CD8-positive, alpha-beta memory T cell (primary cell): ENCODE measurements around the gene SUPT6H. TPM values are rescaled to one million over a fixed set of nuclear protein-coding genes. Genes with fewer than 3 reads are reported as not detected.

ENCODE experiments used
- CTCF ChIA-PET: fragments of 350-600 bp; sonication (Branson Sonifier 250); formaldehyde crosslinking; loops from one replicate; lab custom pipeline; 2021; ENCODE audit warnings: antibody characterized with exemption; lab: Charles Lee
- POLR2A ChIA-PET: fragments of 350-600 bp; sonication (Branson Sonifier 250); formaldehyde crosslinking; loops from one replicate; lab custom pipeline; 2021; ENCODE audit warnings: antibody characterized with exemption; lab: Charles Lee
- DNase-seq, 5 donors: peaks; one replicate each; pipeline versions ENCODE4 v3.0.0 to v3.0.0-alpha.2; 2020 to 2022; ENCODE audit warnings: mixed read lengths in 1 of 5
- H3K27ac ChIP-seq: one replicate; pipeline ENCODE4 v1.7.0; 2013; ENCODE audit warnings: low read depth, mild to moderate bottlenecking, low read length, moderate library complexity
- H3K27me3 ChIP-seq: 2 replicates; pipeline ENCODE4 v1.7.0; 2013; ENCODE audit warnings: low read length, mild to moderate bottlenecking; ENCODE audit not compliant: insufficient read depth, poor library complexity, severe bottlenecking
- H3K36me3 ChIP-seq: 2 replicates; pipeline ENCODE4 v1.7.0; 2013; ENCODE audit warnings: mild to moderate bottlenecking, low read length, moderate library complexity; ENCODE audit not compliant: insufficient read depth
- H3K4me1 ChIP-seq: 2 replicates; pipeline ENCODE4 v1.7.0; 2013; ENCODE audit warnings: mild to moderate bottlenecking, low read length, moderate library complexity; ENCODE audit not compliant: insufficient read depth
- H3K4me3 ChIP-seq: 2 replicates; pipeline ENCODE4 v1.7.0; 2013; ENCODE audit warnings: mild to moderate bottlenecking, low read length
- H3K9me3 ChIP-seq: 2 replicates; pipeline ENCODE4 v1.7.0; 2013; ENCODE audit warnings: mild to moderate bottlenecking, low read length
- H3K27ac Mint-ChIP-seq, 8 donors: one replicate each; pipeline ENCODE4 v1.8.0; 2020 to 2021; ENCODE audit warnings: mixed read lengths in 8 of 8, mild to moderate bottlenecking in 6 of 8, inconsistent platforms in 3 of 8, moderate library complexity in 3 of 8
- H3K27me3 Mint-ChIP-seq, 2 donors: one replicate each; pipeline ENCODE4 v1.8.0; 2020 to 2021; ENCODE audit warnings: mixed read lengths in 2 of 2, mild to moderate bottlenecking in 1 of 2, moderate library complexity in 1 of 2
- H3K36me3 Mint-ChIP-seq, 3 donors: one replicate each; pipeline ENCODE4 v1.8.0; 2020 to 2021; ENCODE audit warnings: mixed read lengths in 3 of 3, inconsistent platforms in 1 of 3, mild to moderate bottlenecking in 1 of 3
- H3K4me1 Mint-ChIP-seq, 3 donors: one replicate each; pipeline ENCODE4 v1.8.0; 2020 to 2021; ENCODE audit warnings: mixed read lengths in 3 of 3, inconsistent platforms in 1 of 3, mild to moderate bottlenecking in 1 of 3
- H3K4me3 Mint-ChIP-seq, 7 donors: one replicate each; pipeline ENCODE4 v1.8.0; 2020 to 2021; ENCODE audit warnings: mixed read lengths in 7 of 7, mild to moderate bottlenecking in 6 of 7, moderate library complexity in 4 of 7, inconsistent platforms in 2 of 7
- H3K9me3 Mint-ChIP-seq, 5 donors: one replicate each; pipeline ENCODE4 v1.8.0; 2020 to 2022; ENCODE audit warnings: mixed read lengths in 5 of 5, mild to moderate bottlenecking in 3 of 5, moderate library complexity in 2 of 5, inconsistent platforms in 1 of 5
- polyA plus RNA-seq: library from polyadenylated mRNA; unstranded; fragments of 300-500 nt; fragmentation: Illumina TruSeq; gene quantifications from one replicate; pipeline ENCODE4 v1.2.3, GENCODE V29; 2021
- total RNA-seq, 2 experiments: library from RNA; stranded (reverse); gene quantifications; one replicate each; pipeline ENCODE4 v1.2.3, GENCODE V29; 2021

The SUPT6H gene
- total and polyA plus RNA-seq, 3 experiments from 2014 or later: 20.1 to 88.4 (median 80.0) TPM

DNA sequence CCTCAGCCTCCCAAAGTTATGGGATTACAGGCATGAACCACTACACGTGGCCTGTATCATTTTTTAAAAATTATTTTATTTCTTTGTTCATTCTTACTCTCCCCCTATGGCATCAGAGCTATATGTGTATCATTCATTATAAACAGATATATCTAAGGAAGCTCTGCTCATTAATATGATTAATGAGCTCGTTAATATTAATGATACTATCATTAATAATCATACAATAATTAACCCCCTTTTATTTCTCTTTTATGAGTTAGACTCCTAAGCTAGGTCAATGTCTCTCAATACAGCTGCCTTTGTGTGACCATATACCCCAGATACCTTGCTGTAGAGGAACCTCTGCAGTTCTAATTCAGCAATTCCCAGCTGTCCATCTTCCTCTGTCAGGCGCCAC is 43.5 kb upstream of the SUPT6H start:
- H3K4me3 Mint-ChIP-seq: no peak overlapping the region
- CTCF ChIA-PET: interaction anchor here (0.7 to 3.0 kb wide), 4 partner anchors 9 to 1867 kb away, joined by 3 to 7 read pairs (median 4); no protein-coding TSS in a partner anchor
- POLR2A ChIA-PET: no interaction called here

DNA sequence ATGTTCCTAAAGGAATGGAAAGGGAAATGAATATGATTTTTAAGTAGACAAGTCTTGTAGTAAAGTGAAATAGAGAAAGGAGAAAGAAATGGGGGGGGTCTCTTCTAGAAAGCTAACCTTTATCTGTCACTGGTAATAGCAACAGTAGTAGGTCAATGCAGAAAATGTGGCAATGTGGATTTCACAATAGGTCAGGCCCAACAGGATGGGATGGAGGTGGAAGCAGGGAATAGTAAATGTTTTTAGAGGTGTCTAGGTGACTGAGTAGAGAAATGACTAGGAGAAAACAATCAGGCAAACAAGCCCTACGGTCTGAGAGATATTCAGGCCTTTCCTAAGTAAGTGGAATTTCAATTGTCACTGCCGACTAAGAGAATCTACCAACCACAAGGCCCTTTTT is 42.0 kb upstream of the SUPT6H start:
- ChIA-PET POLR2A (no interaction called here), CTCF (no interaction called here)
- Mint-ChIP-seq H3K4me1 (peaks cover 0 to 3% (median 0%) of the 10 kb centered on the region in 3 donors), H3K27ac (peak overlapping the region in 1 of 8 donors; percentile 72), H3K27me3 (no peaks in the 10 kb centered on the region), H3K36me3 (peaks cover 0 to 95% (median 24%) of the 10 kb centered on the region in 3 donors), H3K4me3 (no peak overlapping the region), H3K9me3 (no peaks in the 10 kb centered on the region)
- no peak for DNase-seq
- Histone ChIP-seq H3K36me3 (peaks cover 80% of the 10 kb centered on the region), H3K9me3 (no peaks in the 10 kb centered on the region), H3K27ac (no peak overlapping the region), H3K27me3 (no peaks in the 10 kb centered on the region), H3K4me1 (no peaks in the 10 kb centered on the region), H3K4me3 (no peak overlapping the region)

More for the DNA sequence above, 43.5 kb upstream of the SUPT6H start:
- no peak overlapping the region for H3K27ac Mint-ChIP-seq
- Histone ChIP-seq H3K36me3 (peaks cover 70% of the 10 kb centered on the region), H3K27me3 (no peaks in the 10 kb centered on the region), H3K9me3 (no peaks in the 10 kb centered on the region), H3K27ac (no peak overlapping the region), H3K4me3 (no peak overlapping the region), H3K4me1 (no peaks in the 10 kb centered on the region)
- DNase-seq: no peak
- no peaks in the 10 kb centered on the region for H3K4me1 Mint-ChIP-seq
- peaks cover 0 to 95% (median 21%) of the 10 kb centered on the region in 3 donors for H3K36me3 Mint-ChIP-seq
- H3K9me3 Mint-ChIP-seq: no peaks in the 10 kb centered on the region
- no peaks in the 10 kb centered on the region for H3K27me3 Mint-ChIP-seq

DNA sequence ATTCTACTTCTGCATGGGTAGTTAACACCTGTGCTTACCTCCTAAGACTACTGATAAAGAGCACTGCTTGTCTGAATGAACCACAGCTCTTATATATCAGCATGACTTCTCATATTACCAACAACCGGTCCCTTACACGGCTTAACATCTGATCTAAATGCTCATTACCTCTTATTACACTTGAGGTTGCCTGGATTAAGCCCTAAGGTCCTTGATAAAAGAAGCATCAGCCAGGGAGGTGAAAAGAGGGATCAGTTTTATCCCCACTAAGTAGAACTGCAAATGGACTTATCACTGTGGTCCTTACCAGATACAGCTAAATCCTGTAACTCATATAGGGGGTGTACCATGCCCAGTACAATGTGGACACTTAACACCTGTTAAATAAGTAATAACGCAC is 39.8 kb upstream of the SUPT6H start:
- ChIA-PET CTCF (interaction anchor here (3.7 kb wide), 1 partner anchor 11 kb away, joined by 21 read pairs; no protein-coding TSS in a partner anchor), POLR2A (no interaction called here)
- Mint-ChIP-seq H3K27me3 (peaks cover 0 to 1% of the 10 kb centered on the region in 2 donors), H3K27ac (no peak overlapping the region), H3K9me3 (no peaks in the 10 kb centered on the region), H3K36me3 (peaks cover 0 to 90% (median 24%) of the 10 kb centered on the region in 3 donors), H3K4me1 (peaks cover 0 to 4% (median 3%) of the 10 kb centered on the region in 3 donors), H3K4me3 (no peak overlapping the region)
- peaks cover 60% of the 10 kb centered on the region for H3K36me3 ChIP-seq
- H3K27me3 ChIP-seq: no peaks in the 10 kb centered on the region
- no peak overlapping the region for H3K4me3 ChIP-seq
- H3K4me1 ChIP-seq: no peaks in the 10 kb centered on the region
- no peaks in the 10 kb centered on the region for H3K9me3 ChIP-seq
- no peak overlapping the region for H3K27ac ChIP-seq
- no peak for DNase-seq

DNA sequence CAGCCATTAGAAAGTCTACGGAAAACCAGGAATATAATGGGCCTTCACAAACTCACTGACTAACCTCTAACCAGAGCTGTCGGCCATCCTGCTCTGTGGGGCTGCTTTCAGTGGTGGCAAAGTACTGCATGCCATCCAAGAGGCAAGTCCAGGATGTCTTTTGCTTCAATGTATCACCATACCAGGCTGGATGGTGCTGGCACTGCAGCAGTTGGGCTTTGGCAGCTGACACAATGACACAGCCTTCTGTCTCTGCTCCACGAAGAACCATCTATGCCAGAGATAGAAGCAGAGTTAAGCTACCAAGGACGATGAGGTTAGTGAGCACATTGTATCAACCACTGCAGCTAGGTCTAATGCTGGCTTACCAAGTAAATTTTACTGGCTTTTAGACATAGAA is 38.3 kb upstream of the SUPT6H start:
- H3K36me3 Mint-ChIP-seq: peaks cover 0 to 91% (median 26%) of the 10 kb centered on the region in 3 donors
- Histone ChIP-seq H3K36me3 (peaks cover 60% of the 10 kb centered on the region), H3K9me3 (no peaks in the 10 kb centered on the region), H3K27ac (no peak overlapping the region), H3K27me3 (no peaks in the 10 kb centered on the region), H3K4me3 (no peak overlapping the region), H3K4me1 (no peaks in the 10 kb centered on the region)
- peaks cover 0 to 5% (median 4%) of the 10 kb centered on the region in 3 donors for H3K4me1 Mint-ChIP-seq
- peak overlapping the region in 1 of 8 donors; percentile 54 for H3K27ac Mint-ChIP-seq
- H3K9me3 Mint-ChIP-seq: no peaks in the 10 kb centered on the region
- no peak for DNase-seq
- POLR2A ChIA-PET: interaction anchor here (1.0 kb wide), 1 partner anchor 24 kb away, joined by 3 read pairs; the partner anchor contains the start of gene SPAG5
- no peak overlapping the region for H3K4me3 Mint-ChIP-seq
- H3K27me3 Mint-ChIP-seq: peaks cover 0 to 1% of the 10 kb centered on the region in 2 donors
- CTCF ChIA-PET: interaction anchor here (3.7 kb wide), 1 partner anchor 13 kb away, joined by 21 read pairs; no protein-coding TSS in a partner anchor

DNA sequence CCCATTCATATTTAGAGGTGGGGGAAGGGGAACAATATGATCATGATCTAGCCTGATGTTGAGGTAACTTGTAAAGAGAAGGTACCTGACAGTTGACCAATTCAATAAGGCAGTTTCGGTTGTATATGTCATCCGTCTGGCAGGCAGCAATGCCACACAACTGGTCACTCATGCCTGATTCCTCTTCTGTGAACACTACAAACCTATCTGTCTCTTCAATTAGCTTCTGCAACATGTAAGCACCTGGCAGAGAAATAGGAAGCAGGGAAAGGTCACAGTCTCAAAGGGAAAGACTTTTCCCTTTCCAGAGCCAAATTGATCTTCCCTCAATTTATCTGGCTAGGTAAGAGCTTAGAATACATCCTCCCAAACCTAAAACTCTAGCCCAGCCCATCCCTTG is 37.9 kb upstream of the SUPT6H start:
- CTCF ChIA-PET: interaction anchor here (3.7 kb wide), 1 partner anchor 13 kb away, joined by 21 read pairs; no protein-coding TSS in a partner anchor
- no peaks in the 10 kb centered on the region for H3K9me3 Mint-ChIP-seq
- no peak overlapping the region for H3K27ac ChIP-seq
- peaks cover 0 to 1% of the 10 kb centered on the region in 2 donors for H3K27me3 Mint-ChIP-seq
- H3K9me3 ChIP-seq: no peaks in the 10 kb centered on the region
- POLR2A ChIA-PET: interaction anchor here (1.0 kb wide), 1 partner anchor 25 kb away, joined by 3 read pairs; the partner anchor contains the start of gene SPAG5
- H3K4me1 Mint-ChIP-seq: peaks cover 0 to 5% (median 4%) of the 10 kb centered on the region in 3 donors
- H3K36me3 ChIP-seq: peaks cover 56% of the 10 kb centered on the region
- DNase-seq: no peak
- H3K4me3 ChIP-seq: no peak overlapping the region
- no peaks in the 10 kb centered on the region for H3K27me3 ChIP-seq
- H3K4me1 ChIP-seq: no peaks in the 10 kb centered on the region
- no peak overlapping the region for H3K4me3 Mint-ChIP-seq
- H3K27ac Mint-ChIP-seq: peak overlapping the region in 1 of 8 donors; percentile 87
- peaks cover 0 to 87% (median 26%) of the 10 kb centered on the region in 3 donors for H3K36me3 Mint-ChIP-seq

DNA sequence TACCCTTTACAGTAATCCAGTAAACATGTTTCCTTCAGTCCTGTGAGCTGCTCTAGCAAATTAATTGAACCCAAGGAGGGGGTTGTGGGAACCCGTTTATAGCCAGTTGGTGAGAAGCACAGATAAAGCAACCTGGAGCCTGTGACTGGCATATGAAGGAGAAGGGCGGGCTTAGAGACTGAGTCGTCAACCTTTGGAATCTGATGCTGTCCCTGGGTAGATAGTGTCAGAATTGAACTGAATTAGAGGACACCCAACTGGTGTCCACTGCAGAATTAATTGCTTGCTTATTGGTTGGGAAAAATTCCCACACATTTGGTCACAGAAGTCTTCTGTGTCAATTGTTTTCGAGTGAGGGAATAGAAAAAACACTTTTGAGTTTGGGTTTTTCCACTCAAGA is 35.2 kb upstream of the SUPT6H start:
- ChIA-PET CTCF (no interaction called here), POLR2A (no interaction called here)
- H3K4me3 ChIP-seq: no peak overlapping the region
- DNase-seq: no peak
- Mint-ChIP-seq H3K36me3 (peaks cover 6 to 81% (median 22%) of the 10 kb centered on the region in 3 donors), H3K4me1 (peaks cover 0 to 5% (median 4%) of the 10 kb centered on the region in 3 donors), H3K9me3 (no peaks in the 10 kb centered on the region), H3K27me3 (peaks cover 0 to 1% of the 10 kb centered on the region in 2 donors), H3K27ac (no peak overlapping the region), H3K4me3 (no peak overlapping the region)
- H3K9me3 ChIP-seq: no peaks in the 10 kb centered on the region
- H3K27me3 ChIP-seq: no peaks in the 10 kb centered on the region
- peaks cover 45% of the 10 kb centered on the region for H3K36me3 ChIP-seq
- no peak overlapping the region for H3K27ac ChIP-seq
- no peaks in the 10 kb centered on the region for H3K4me1 ChIP-seq

DNA sequence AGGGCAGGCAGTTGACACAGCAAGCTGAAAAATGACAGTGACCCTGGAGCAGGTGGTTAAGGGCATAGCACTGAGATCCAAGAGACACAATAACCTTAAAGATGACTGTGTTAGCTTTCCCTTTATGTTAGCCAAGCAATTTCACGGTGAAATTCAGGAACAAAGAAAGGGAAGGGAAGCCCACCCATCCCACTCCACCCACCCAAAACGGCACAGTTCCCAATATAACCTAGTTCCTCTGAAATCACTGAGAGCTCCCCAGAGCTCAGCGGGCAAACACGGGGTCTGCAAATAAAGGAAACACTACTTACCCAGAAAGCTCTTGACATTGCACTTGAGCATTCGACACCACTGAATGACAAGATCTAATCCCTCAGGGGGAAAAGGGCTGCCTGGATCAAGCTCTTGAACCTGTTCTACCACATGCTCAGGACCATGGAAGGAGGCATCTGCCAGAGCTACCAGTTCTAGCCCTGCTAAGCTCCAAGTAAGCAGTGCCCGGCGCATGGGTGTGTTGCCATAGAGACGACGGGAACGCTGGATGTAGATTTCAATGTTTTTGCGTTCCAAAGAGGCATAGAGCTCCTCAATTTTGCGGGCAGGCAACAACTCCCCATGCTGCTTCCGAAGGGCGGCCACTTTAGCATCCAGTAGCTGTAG is 27.7 kb upstream of the SUPT6H start:
- Mint-ChIP-seq H3K9me3 (no peaks in the 10 kb centered on the region), H3K4me1 (peaks cover 18 to 42% (median 25%) of the 10 kb centered on the region in 3 donors), H3K27me3 (no peaks in the 10 kb centered on the region), H3K4me3 (no peak overlapping the region), H3K27ac (peak overlapping the region in 1 of 8 donors; percentile 21), H3K36me3 (peaks cover 19 to 96% (median 21%) of the 10 kb centered on the region in 3 donors)
- ChIA-PET CTCF (interaction anchor here (0.6 to 1.9 kb wide), 3 partner anchors 11 to 574 kb away, joined by 3 to 11 read pairs (median 3); partner anchors contain the start of gene BLTP2), POLR2A (interaction anchor here (0.5 kb wide), 1 partner anchor 15 kb away, joined by 4 read pairs; no protein-coding TSS in a partner anchor)
- Histone ChIP-seq H3K4me3 (no peak overlapping the region), H3K4me1 (no peaks in the 10 kb centered on the region), H3K9me3 (no peaks in the 10 kb centered on the region), H3K27me3 (no peaks in the 10 kb centered on the region), H3K27ac (no peak overlapping the region), H3K36me3 (peaks cover 86% of the 10 kb centered on the region)
- DNase-seq: no peak

DNA sequence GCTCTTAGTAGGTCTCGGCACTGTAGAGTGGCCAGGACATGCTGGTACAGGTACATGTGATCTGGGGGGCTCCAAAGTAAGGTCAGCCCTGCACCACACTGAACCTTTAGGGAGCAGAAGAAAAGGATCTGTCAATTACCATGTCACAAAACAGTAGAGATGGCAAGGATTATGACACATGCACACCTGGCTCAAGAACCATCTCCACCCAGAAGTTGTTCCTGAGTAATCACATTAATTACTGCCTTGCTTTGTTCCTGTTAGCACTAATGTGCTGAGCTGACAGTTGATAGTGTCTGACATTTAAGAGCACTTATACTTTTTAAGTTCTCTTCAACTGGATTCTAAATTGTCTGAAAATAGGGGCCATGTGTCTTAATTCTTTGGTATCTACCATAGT is 26.5 kb upstream of the SUPT6H start:
- H3K4me3 ChIP-seq: no peak overlapping the region
- H3K4me3 Mint-ChIP-seq: no peak overlapping the region
- no peaks in the 10 kb centered on the region for H3K9me3 ChIP-seq
- H3K27me3 ChIP-seq: no peaks in the 10 kb centered on the region
- no peak for DNase-seq
- H3K4me1 ChIP-seq: no peaks in the 10 kb centered on the region
- CTCF ChIA-PET: no interaction called here
- H3K4me1 Mint-ChIP-seq: peaks cover 21 to 48% (median 33%) of the 10 kb centered on the region in 3 donors
- H3K9me3 Mint-ChIP-seq: no peaks in the 10 kb centered on the region
- H3K36me3 Mint-ChIP-seq: peaks cover 24 to 96% (median 25%) of the 10 kb centered on the region in 3 donors
- H3K36me3 ChIP-seq: peaks cover 92% of the 10 kb centered on the region
- peak overlapping the region in 1 of 8 donors; percentile 26 for H3K27ac Mint-ChIP-seq
- POLR2A ChIA-PET: no interaction called here
- no peaks in the 10 kb centered on the region for H3K27me3 Mint-ChIP-seq
- H3K27ac ChIP-seq: no peak overlapping the region
